Esophagus squamous epithelium (tissue), 5 donors: Measurements from ENCODE around the gene ZCCHC3. TPM values are rescaled to one million over a fixed set of nuclear protein-coding genes. Genes with fewer than 3 reads are reported as not detected.

Source experiments
- DNase-seq: peaks from one replicate; lab custom pipeline; 2025; lab: John Stamatoyannopoulos, UW
- H3K27ac ChIP-seq, 4 donors: fragments of 200-600 bp; sonication (generic); one replicate each; pipeline ENCODE4 v1.5.1; 2016 to 2019; ENCODE audit warnings: mild to moderate bottlenecking in 1 of 4
- H3K27me3 ChIP-seq, 4 donors: fragments of 200-600 bp; sonication (generic); 1 replicate in 3 of 4; 2 replicates in 1 of 4; pipeline versions ENCODE4 v1.5.1 to v1.6.0; 2017 to 2021; ENCODE audit warnings: antibody characterized with exemption in 1 of 4
- H3K36me3 ChIP-seq, 3 donors: fragments of 200-600 bp; sonication (generic); one replicate each; pipeline ENCODE4 v1.5.1; 2016 to 2019
- H3K4me1 ChIP-seq, 3 donors: fragments of 200-600 bp; sonication (generic); one replicate each; pipeline ENCODE4 v1.5.1; 2017 to 2019
- H3K4me3 ChIP-seq, 4 donors: fragments of 200-600 bp; sonication (generic); 1 replicate in 3 of 4; 2 replicates in 1 of 4; pipeline ENCODE4 v1.5.1; 2016 to 2019; ENCODE audit warnings: mild to moderate bottlenecking in 2 of 4, moderate library complexity in 1 of 4
- H3K9me3 ChIP-seq, 3 donors: fragments of 200-600 bp; sonication (generic); one replicate each; pipeline ENCODE4 v1.5.1; 2016 to 2019
- POLR2A ChIP-seq, 4 donors: fragments of 450-650 bp; IDR thresholded peaks; one replicate each; pipeline ENCODE4 v1.6.1; 2017; ENCODE audit warnings: antibody characterized with exemption in 4 of 4, mild to moderate bottlenecking in 4 of 4, moderate library complexity in 3 of 4
- WGBS, 2 donors: methylation state at CpG; one replicate each; pipeline ENCODE4 v1.1.5; 2018; 5-methylcytosine and 5-hydroxymethylcytosine counted together
- intact Hi-C: fragments of 100-400 bp; cut with DNase I; formaldehyde crosslinking; loops from one replicate; pipeline ENCODE4 v1.15.0; 2022
- total RNA-seq, 4 donors: library from RNA; depleted of rRNA; stranded (reverse); fragments of >200 nt; gene quantifications; one replicate each; pipeline ENCODE4 v1.1.0, GENCODE V29; 2016
- TF ChIP-seq, protein P1 (sequence below), 6 experiments: fragments of 450-650 bp in 4 of 6; fragments of 200-600 bp in 2 of 6; sonication (generic) in 2 of 6; IDR thresholded peaks; one replicate each; pipeline ENCODE4 v1.5.1; 2016 to 2019; ENCODE audit warnings: antibody characterized with exemption in 6 of 6, mild to moderate bottlenecking in 4 of 6, moderate library complexity in 4 of 6
- donor health status: DM: yes; HTN: yes; CAD: no.

The ZCCHC3 gene
- total RNA-seq, 4 donors from 2014 or later: 6.8 to 14.1 (median 9.2) TPM

DNA sequence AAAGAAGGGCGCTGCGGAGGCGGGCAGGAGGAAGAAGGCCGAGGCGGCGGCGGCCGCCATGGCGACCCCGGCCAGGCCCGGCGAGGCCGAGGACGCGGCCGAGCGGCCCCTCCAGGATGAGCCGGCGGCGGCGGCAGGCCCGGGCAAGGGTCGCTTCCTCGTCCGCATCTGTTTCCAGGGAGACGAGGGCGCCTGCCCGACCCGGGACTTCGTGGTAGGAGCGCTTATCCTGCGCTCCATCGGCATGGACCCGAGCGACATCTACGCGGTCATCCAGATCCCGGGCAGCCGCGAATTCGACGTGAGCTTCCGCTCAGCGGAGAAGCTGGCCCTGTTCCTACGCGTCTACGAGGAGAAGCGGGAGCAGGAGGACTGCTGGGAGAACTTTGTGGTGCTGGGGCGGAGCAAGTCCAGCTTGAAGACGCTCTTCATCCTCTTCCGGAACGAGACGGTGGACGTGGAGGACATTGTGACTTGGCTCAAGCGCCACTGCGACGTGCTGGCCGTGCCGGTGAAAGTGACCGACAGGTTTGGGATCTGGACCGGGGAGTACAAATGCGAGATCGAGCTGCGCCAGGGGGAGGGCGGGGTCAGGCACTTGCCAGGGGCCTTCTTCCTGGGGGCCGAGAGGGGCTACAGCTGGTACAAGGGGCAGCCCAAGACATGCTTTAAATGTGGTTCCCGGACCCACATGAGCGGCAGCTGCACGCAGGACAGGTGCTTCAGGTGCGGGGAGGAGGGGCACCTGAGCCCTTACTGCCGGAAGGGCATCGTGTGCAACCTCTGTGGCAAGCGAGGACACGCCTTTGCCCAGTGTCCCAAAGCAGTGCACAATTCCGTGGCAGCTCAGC lies 780 bp downstream of the ZCCHC3 start:
- DNase-seq: no peak
- Histone ChIP-seq H3K27ac (peak overlapping the region; percentile 95 to 99 (median 96)), H3K36me3 (no peaks in the 10 kb centered on the region), H3K9me3 (no peaks in the 10 kb centered on the region), H3K27me3 (no peaks in the 10 kb centered on the region), H3K4me3 (peak overlapping the region; percentile 79 to 98 (median 86)), H3K4me1 (peaks cover 32 to 52% (median 33%) of the 10 kb centered on the region in 3 donors)
- 0% methylated on average over 15 to 21 of the region's 75 CpGs for WGBS, 2 donors
- intact Hi-C loops: no loop called here
- TF ChIP-seq, protein P1, sequence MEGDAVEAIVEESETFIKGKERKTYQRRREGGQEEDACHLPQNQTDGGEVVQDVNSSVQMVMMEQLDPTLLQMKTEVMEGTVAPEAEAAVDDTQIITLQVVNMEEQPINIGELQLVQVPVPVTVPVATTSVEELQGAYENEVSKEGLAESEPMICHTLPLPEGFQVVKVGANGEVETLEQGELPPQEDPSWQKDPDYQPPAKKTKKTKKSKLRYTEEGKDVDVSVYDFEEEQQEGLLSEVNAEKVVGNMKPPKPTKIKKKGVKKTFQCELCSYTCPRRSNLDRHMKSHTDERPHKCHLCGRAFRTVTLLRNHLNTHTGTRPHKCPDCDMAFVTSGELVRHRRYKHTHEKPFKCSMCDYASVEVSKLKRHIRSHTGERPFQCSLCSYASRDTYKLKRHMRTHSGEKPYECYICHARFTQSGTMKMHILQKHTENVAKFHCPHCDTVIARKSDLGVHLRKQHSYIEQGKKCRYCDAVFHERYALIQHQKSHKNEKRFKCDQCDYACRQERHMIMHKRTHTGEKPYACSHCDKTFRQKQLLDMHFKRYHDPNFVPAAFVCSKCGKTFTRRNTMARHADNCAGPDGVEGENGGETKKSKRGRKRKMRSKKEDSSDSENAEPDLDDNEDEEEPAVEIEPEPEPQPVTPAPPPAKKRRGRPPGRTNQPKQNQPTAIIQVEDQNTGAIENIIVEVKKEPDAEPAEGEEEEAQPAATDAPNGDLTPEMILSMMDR (IDR thresholded peaks at IDR 0.05): no peak
- TF ChIP-seq POLR2A (IDR thresholded peaks at IDR 0.05): peak in 2 of 4 donors; percentile 36 to 50

DNA sequence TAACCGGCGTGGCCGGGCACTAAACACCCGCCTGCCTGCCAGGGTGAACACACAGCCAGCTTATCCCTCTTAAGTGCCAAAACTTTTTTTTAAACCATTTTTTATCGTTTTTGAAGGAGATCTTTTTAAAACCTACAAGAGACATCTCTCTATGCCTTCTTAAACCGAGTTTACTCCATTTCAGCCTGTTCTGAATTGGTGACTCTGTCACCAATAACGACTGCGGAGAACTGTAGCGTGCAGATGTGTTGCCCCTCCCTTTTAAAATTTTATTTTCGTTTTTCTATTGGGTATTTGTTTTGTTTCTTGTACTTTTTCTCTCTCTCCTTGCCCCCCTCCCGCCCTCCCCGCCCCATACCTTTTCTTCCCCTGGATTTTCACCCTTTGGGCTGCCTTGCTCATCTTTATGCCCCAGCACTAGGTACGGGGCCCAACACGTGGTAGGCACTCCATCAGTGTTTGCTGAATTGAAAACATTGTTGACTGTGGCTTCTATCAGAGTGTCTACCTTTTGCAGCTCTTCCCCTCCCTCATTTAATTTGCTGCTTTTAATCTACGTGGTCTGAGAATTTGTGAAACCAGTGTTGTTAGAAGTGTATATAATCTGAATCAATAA lies 1.5 kb downstream of the ZCCHC3 start:
- Histone ChIP-seq H3K4me1 (peaks cover 32 to 52% (median 33%) of the 10 kb centered on the region in 3 donors), H3K27me3 (no peaks in the 10 kb centered on the region), H3K9me3 (no peaks in the 10 kb centered on the region), H3K27ac (peak overlapping the region; percentile 95 to 99 (median 96)), H3K36me3 (no peaks in the 10 kb centered on the region), H3K4me3 (peak overlapping the region; percentile 79 to 98 (median 86))
- 3 to 4% methylated on average over 15 of the region's 15 CpGs for WGBS, 2 donors
- TF ChIP-seq, protein P1 (IDR thresholded peaks at IDR 0.05): no peak
- no peak for TF ChIP-seq POLR2A (IDR thresholded peaks at IDR 0.05)
- intact Hi-C loops: no loop called here
- DNase-seq: no peak

DNA sequence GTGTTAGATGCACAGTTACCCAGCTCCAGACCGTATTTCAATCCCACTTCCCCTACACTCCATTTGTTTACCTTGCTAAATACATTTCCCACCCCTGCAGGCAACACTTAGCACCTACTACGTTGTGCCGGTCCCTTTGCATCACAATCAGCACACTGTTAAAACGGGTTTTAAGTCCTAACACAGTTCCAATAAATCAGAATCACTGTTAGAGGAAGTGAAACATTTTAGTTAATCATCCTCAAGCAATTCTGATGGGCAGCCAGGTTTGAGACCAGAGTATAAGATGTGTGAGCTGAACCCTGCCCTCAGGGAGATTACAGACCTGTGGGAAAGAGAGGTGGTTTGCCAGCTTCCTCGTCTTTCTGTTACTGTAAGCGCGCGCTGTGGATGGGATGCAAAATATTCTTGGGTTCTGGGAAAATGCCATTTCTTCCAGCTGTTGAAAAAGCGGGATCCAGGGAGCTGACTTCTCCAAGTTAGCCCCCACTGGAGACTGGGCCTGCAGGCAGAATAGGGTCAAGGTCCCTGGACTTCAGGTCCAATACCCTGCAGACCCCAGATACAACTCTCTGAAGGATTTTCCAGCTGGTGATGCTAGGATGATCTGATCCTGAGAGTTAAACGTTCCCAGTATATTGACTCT lies 3.1 kb downstream of the ZCCHC3 start:
- intact Hi-C loops: no loop called here
- Histone ChIP-seq H3K4me3 (peak overlapping the region in 1 of 4 donors; percentile 87), H3K27ac (peak overlapping the region in 2 of 4 donors; percentile 26 to 37)

DNA sequence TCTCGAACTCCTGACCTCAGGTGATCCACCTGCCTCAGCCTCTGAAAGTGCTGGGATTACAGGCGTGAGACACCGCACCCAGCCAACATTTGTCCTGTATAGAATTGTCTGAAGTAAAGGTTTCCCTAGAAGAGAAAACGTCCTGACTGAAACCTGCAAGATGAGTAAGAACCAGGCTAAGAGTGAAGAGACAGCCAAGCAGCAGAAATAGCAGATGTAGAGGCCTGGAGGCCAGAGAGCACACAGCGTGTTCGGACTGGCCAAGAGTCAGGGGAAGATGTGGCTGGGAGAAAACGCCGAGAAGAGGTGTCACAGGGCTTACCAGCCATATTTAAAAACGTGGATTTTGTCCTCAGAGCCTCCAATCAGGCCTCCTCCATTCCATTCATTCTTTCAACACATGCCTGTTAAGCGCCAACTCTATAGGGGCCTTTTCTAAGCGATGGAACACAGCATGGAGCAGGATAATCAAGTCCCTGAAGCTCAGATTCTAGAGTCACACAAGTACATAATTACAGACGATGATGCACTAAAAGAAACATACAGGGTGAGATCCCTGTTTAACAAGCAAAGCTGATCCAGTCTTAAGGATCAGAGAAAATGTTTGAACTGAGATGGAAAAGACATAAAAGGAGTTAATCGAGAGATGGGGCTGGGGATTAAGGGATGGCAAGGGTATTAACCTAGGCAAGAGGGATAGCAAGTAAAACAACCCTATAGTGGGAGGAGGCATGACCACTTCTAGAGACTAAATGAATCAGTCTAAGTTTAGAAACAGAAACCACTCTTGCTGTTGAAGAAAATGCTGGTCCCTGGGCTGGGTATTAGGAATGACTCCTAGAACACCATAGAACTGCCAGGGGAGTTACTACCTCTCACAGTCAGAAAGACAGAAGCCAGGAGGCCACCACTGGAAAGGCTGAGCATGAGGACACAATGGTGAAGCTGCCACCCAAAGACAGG lies 4.8 kb downstream of the ZCCHC3 start:
- Histone ChIP-seq H3K4me1 (peaks cover 25 to 39% (median 32%) of the 10 kb centered on the region in 3 donors), H3K4me3 (no peak overlapping the region), H3K27ac (no peak overlapping the region), H3K27me3 (peaks cover 0 to 9% (median 0%) of the 10 kb centered on the region in 4 donors), H3K36me3 (no peaks in the 10 kb centered on the region), H3K9me3 (no peaks in the 10 kb centered on the region)
- WGBS, 2 donors: 33 to 57% methylated on average over 12 to 13 of the region's 13 CpGs
- no peak for DNase-seq
- TF ChIP-seq, protein P1 (IDR thresholded peaks at IDR 0.05): no peak
- no peak for TF ChIP-seq POLR2A (IDR thresholded peaks at IDR 0.05)
- intact Hi-C loops: no loop called here

More for the DNA sequence above, 3.1 kb downstream of the ZCCHC3 start:
- TF ChIP-seq, protein P1 (IDR thresholded peaks at IDR 0.05): no peak
- TF ChIP-seq POLR2A (IDR thresholded peaks at IDR 0.05): no peak
- H3K27me3 ChIP-seq: peaks cover 0 to 9% (median 0%) of the 10 kb centered on the region in 4 donors
- H3K9me3 ChIP-seq: no peaks in the 10 kb centered on the region
- H3K4me1 ChIP-seq: peaks cover 32 to 52% (median 33%) of the 10 kb centered on the region in 3 donors
- 47 to 50% methylated on average over 9 to 10 of the region's 10 CpGs for WGBS, 2 donors
- DNase-seq: no peak
- no peaks in the 10 kb centered on the region for H3K36me3 ChIP-seq
